SH-SY5Y (cell line): ENCODE measurements around the gene MED13L.

Experiments used
- GATA2 ChIP-seq: IDR thresholded peaks from 2 replicates; pipeline ENCODE4 v1.6.1; 2011; ENCODE audit warnings: mild to moderate bottlenecking, low read depth, low read length
- GATA3 ChIP-seq: IDR thresholded peaks from 2 replicates; pipeline ENCODE4 v1.6.1; 2011; ENCODE audit warnings: low read depth, mild to moderate bottlenecking, low read length, moderate library complexity

- TF ChIP-seq GATA3, result no peak
- no peak for TF ChIP-seq GATA2
Measured at GRCh38 chr12:116174006-116174405, 103.5 kb downstream of the MED13L start.
